Activated CD4-positive, alpha-beta T cell treated with anti-CD3 and anti-CD28 coated beads for 4 hours (primary cell): Measurements from ENCODE around the gene TPM1.
"Not testable (repeated sequence)": the region's sequence is repeated elsewhere in the genome, so short reads cannot be mapped to it uniquely, and the experiment has no call there.

ENCODE experiments used
- DNase-seq, 2 donors: peaks; one replicate each; pipeline ENCODE4 v3.0.0-alpha.2; 2020

The TPM1 gene

GRCh38 chr15:63041974-63042876 is at the start of gene TPM1:
Gene TPM1 (plus strand): TSS chr15:63042747. CDS start chr15:63042830, 83 bp downstream.
- DNase-seq = no peak

GRCh38 chr15:62993066-62993465 is 49.5 kb upstream of the TPM1 start:
- DNase-seq = no peak

- not testable (repeated sequence) for DNase-seq
Measured at GRCh38 chr15:62993632-62994031, 48.9 kb upstream of the TPM1 start.

- DNase-seq = no peak
Measured at GRCh38 chr15:62994439-62994838, 48.1 kb upstream of the TPM1 start.

GRCh38 chr15:62994975-62995681 is 47.4 kb upstream of the TPM1 start:
- DNase-seq = no peak

- no peak for DNase-seq
Measured at GRCh38 chr15:62997441-62997840, 45.1 kb upstream of the TPM1 start.

- DNase-seq = no peak
Measured at GRCh38 chr15:62998262-62998890, 44.2 kb upstream of the TPM1 start.

GRCh38 chr15:62999178-62999577 is 43.4 kb upstream of the TPM1 start:
- DNase-seq = no peak

GRCh38 chr15:62999923-63000561 is 42.5 kb upstream of the TPM1 start:
- no peak for DNase-seq

- no peak for DNase-seq
Measured at GRCh38 chr15:63000706-63001105, 41.8 kb upstream of the TPM1 start.

GRCh38 chr15:63004211-63004610 is 38.3 kb upstream of the TPM1 start:
- no peak for DNase-seq

- DNase-seq = no peak
Measured at GRCh38 chr15:63006032-63006878, 36.3 kb upstream of the TPM1 start.

- DNase-seq = no peak
Measured at GRCh38 chr15:63008333-63009049, 34.1 kb upstream of the TPM1 start.

GRCh38 chr15:63010386-63010785 is 32.2 kb upstream of the TPM1 start:
- DNase-seq = no peak

GRCh38 chr15:63010920-63011693 is 31.4 kb upstream of the TPM1 start:
- no peak for DNase-seq

- DNase-seq = no peak
Measured at GRCh38 chr15:63012444-63012843, 30.1 kb upstream of the TPM1 start.

GRCh38 chr15:63013052-63013808 is 29.3 kb upstream of the TPM1 start:
- no peak for DNase-seq

- no peak for DNase-seq
Measured at GRCh38 chr15:63014578-63014977, 28.0 kb upstream of the TPM1 start.

GRCh38 chr15:63015618-63016017 is 26.9 kb upstream of the TPM1 start:
- DNase-seq = no peak

GRCh38 chr15:63016234-63016633 is 26.3 kb upstream of the TPM1 start:
- no peak for DNase-seq
